ENCODE data around the gene S100A14.

GRCh38 chr1:153611356-153611755 is 4.8 kb downstream of the S100A14 start:
- TF ChIP-seq POLR2AphosphoS5 (IDR thresholded peaks at IDR 0.05) = no peak
- TF ChIP-seq CTCF (IDR thresholded peaks at IDR 0.05) = no peak
- TF ChIP-seq EP300 (IDR thresholded peaks at IDR 0.05) = no peak

Data from stomach (tissue), 4 donors.